Endodermal cell (in vitro differentiated cells): ENCODE measurements around the gene MYBPC2. TPM values are rescaled to one million over a fixed set of nuclear protein-coding genes. Genes with fewer than 3 reads are reported as not detected.

Experiments
- DNase-seq: peaks from one replicate; pipeline ENCODE4 v3.0.0-alpha.2; 2017
- H3K27ac ChIP-seq: 2 replicates; pipeline ENCODE4 v1.5.1; 2013; ENCODE audit warnings: mild to moderate bottlenecking, low read depth, low read length, moderate library complexity
- H3K27me3 ChIP-seq: 2 replicates; pipeline ENCODE4 v1.6.1; 2013; ENCODE audit warnings: mild to moderate bottlenecking, low read length, moderate library complexity; ENCODE audit not compliant: insufficient read depth, control insufficient read depth, poor library complexity, severe bottlenecking
- H3K36me3 ChIP-seq: 2 replicates; pipeline ENCODE4 v1.7.0; 2013; ENCODE audit warnings: mild to moderate bottlenecking, low read length, moderate library complexity; ENCODE audit not compliant: control insufficient read depth, insufficient read depth
- H3K4me1 ChIP-seq: one replicate; pipeline ENCODE4 v1.7.0; 2013; ENCODE audit warnings: low read length; ENCODE audit not compliant: control insufficient read depth, insufficient read depth
- H3K4me3 ChIP-seq: 2 replicates; pipeline ENCODE4 v1.5.1; 2013; ENCODE audit warnings: mild to moderate bottlenecking, low read length, moderate library complexity
- H3K9ac ChIP-seq: 2 replicates; pipeline ENCODE4 v1.6.1; 2013; ENCODE audit warnings: mild to moderate bottlenecking, low read length, moderate library complexity; ENCODE audit not compliant: poor library complexity, severe bottlenecking; ENCODE audit errors: extremely low read depth
- H3K9me3 ChIP-seq: 2 replicates; pipeline ENCODE4 v1.6.1; 2013; ENCODE audit warnings: mild to moderate bottlenecking, low read length, moderate library complexity; ENCODE audit not compliant: control insufficient read depth
- H3K27ac Mint-ChIP-seq: 2 replicates; pipeline ENCODE4 v1.8.0; 2020; ENCODE audit warnings: mixed read lengths
- H3K27me3 Mint-ChIP-seq: 2 replicates; pipeline ENCODE4 v1.8.0; 2021; ENCODE audit warnings: mild to moderate bottlenecking, mixed read lengths; ENCODE audit not compliant: insufficient read depth
- H3K36me3 Mint-ChIP-seq: 2 replicates; pipeline ENCODE4 v1.8.0; 2020; ENCODE audit warnings: low read depth, mixed read lengths
- H3K4me1 Mint-ChIP-seq: 2 replicates; pipeline ENCODE4 v1.8.0; 2020; ENCODE audit warnings: mixed read lengths
- H3K4me3 Mint-ChIP-seq: 2 replicates; pipeline ENCODE4 v1.8.0; 2020; ENCODE audit warnings: mild to moderate bottlenecking, moderate library complexity, mixed read lengths
- H3K9me3 Mint-ChIP-seq: 2 replicates; pipeline ENCODE4 v1.8.0; 2020; ENCODE audit warnings: mild to moderate bottlenecking, mixed read lengths
- CTCF ChIP-seq: fragments of 200-600 bp; sonication (generic); conservative IDR thresholded peaks from 2 replicates; pipeline ENCODE4 v1.5.0; 2021; ENCODE audit warnings: antibody characterized with exemption, mild to moderate bottlenecking
- WGBS, 2 experiments: methylation state at CpG; one replicate each; pipeline versions ENCODE4 v1.1.5 to v1.1.7; 2013; ENCODE audit warnings: missing lambda C conversion rate in 2 of 2, mixed read lengths in 1 of 2; ENCODE audit not compliant: insufficient coverage in 1 of 2, insufficient read length in 1 of 2; 5-methylcytosine and 5-hydroxymethylcytosine counted together
- total RNA-seq, 2 donors: library from RNA; stranded (reverse); fragmentation: NEBNext Ultra II Directional in 1 of 2; extraction: Animal tissue kit (Norgen Biotek cat#: 25700) in 1 of 2; gene quantifications; 2 replicates in 1 of 2; 3 replicates in 1 of 2; pipeline ENCODE4 v1.2.1, GENCODE V29; 2021

MYBPC2 gene
- total RNA-seq, 2 donors from 2014 or later, result 1.9 to 2.3 TPM

- DNase-seq, result no peak
- Histone ChIP-seq H3K4me3 (no peak overlapping the region), H3K4me1 (no peaks in the 10 kb centered on the region), H3K27me3 (no peaks in the 10 kb centered on the region), H3K27ac (no peak overlapping the region), H3K9me3 (no peaks in the 10 kb centered on the region), H3K36me3 (no peaks in the 10 kb centered on the region), H3K9ac (no peak overlapping the region)
- Mint-ChIP-seq H3K36me3 (no peaks in the 10 kb centered on the region), H3K4me3 (no peak overlapping the region), H3K27ac (no peak overlapping the region), H3K9me3 (no peaks in the 10 kb centered on the region), H3K4me1 (no peaks in the 10 kb centered on the region), H3K27me3 (peaks cover 14% of the 10 kb centered on the region)
- WGBS, 2 experiments, result 87 to 94% methylated on average over 18 to 50 of the region's 50 CpGs
- TF ChIP-seq CTCF, result no peak
These were observed 25.8 kb downstream of the MYBPC2 start for GRCh38 chr19:50458396-50459066.

GRCh38 chr19:50459067-50459456 is 26.4 kb downstream of the MYBPC2 start:
- Histone ChIP-seq H3K4me3 (no peak overlapping the region), H3K9me3 (no peaks in the 10 kb centered on the region), H3K9ac (no peak overlapping the region), H3K36me3 (no peaks in the 10 kb centered on the region), H3K27me3 (no peaks in the 10 kb centered on the region), H3K4me1 (no peaks in the 10 kb centered on the region), H3K27ac (no peak overlapping the region)
- no peak for TF ChIP-seq CTCF
- no peak overlapping the region for H3K4me3 Mint-ChIP-seq
- H3K36me3 Mint-ChIP-seq, result no peaks in the 10 kb centered on the region
- no peaks in the 10 kb centered on the region for H3K4me1 Mint-ChIP-seq
- WGBS, 2 experiments, result 80 to 89% methylated on average over 1 to 32 of the region's 32 CpGs
- no peak for DNase-seq
- no peak overlapping the region for H3K27ac Mint-ChIP-seq
- H3K27me3 Mint-ChIP-seq, result peaks cover 14% of the 10 kb centered on the region
- no peaks in the 10 kb centered on the region for H3K9me3 Mint-ChIP-seq

GRCh38 chr19:50459638-50460037 is 26.9 kb downstream of the MYBPC2 start:
- no peaks in the 10 kb centered on the region for H3K9me3 ChIP-seq
- H3K27ac Mint-ChIP-seq, result no peak overlapping the region
- no peaks in the 10 kb centered on the region for H3K36me3 Mint-ChIP-seq
- H3K27ac ChIP-seq, result no peak overlapping the region
- 83 to 100% methylated on average over 1 of the region's 1 CpG for WGBS, 2 experiments
- H3K27me3 ChIP-seq, result no peaks in the 10 kb centered on the region
- H3K27me3 Mint-ChIP-seq, result peaks cover 14% of the 10 kb centered on the region
- H3K4me3 ChIP-seq, result no peak overlapping the region
- H3K9ac ChIP-seq, result no peak overlapping the region
- DNase-seq, result no peak
- no peaks in the 10 kb centered on the region for H3K36me3 ChIP-seq
- H3K9me3 Mint-ChIP-seq, result no peaks in the 10 kb centered on the region
- no peak overlapping the region for H3K4me3 Mint-ChIP-seq
- TF ChIP-seq CTCF, result no peak
- H3K4me1 ChIP-seq, result no peaks in the 10 kb centered on the region
- no peaks in the 10 kb centered on the region for H3K4me1 Mint-ChIP-seq
